NCI-H2171 treated with DMSO at 0.1 percent for 48 hours (cell line): ENCODE measurements around the gene C17orf113.
A peak's percentile ranks its signal among the peaks of the same experiment; 100 is the strongest.

Experiments
- DNase-seq: peaks from one replicate; lab custom pipeline; 2025; lab: John Stamatoyannopoulos, UW

Gene C17orf113

DNA sequence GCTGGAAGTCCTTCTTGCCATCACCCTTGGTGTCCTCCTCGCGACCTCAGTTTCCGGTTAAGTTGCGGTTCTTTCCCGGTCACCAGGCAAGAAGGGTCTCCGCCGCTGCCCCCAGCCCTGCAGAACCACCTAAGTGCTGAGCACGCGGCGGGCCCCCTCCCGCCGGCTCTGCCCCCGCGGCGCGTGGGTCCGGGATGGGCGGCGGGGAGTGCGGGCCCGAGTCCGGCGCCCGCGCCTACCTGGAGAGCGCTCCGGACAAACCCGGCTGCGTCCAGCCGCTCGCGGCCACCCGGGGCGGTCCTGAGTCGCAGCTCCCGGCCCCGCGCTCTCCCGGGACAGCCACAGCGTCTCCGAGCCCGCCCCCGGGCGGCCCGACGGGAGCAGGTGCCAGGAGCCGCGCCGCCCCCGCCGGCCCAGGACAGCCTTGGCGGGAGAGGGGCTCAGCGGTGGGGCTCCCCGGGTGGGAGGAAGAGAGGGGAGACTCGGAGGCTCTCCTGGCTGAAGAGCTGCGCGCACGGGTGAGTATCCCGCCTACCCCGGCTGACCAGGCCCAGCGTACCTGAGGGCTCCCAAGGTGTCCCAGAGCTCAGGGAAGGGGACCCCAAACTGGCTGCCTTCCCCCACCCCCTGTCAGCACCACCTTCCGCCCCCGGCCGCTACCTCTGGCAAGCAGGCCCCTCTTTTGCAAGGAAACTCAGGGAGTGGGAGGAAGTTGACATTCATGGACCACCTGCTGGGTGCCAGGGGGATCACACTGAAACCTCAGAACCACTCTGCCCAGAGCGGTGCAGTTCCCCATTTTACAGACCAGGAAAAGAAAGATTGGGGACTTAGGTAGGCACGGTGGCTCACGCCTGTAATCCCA is 22.2 kb upstream of the C17orf113 start:
- no peak for DNase-seq

DNA sequence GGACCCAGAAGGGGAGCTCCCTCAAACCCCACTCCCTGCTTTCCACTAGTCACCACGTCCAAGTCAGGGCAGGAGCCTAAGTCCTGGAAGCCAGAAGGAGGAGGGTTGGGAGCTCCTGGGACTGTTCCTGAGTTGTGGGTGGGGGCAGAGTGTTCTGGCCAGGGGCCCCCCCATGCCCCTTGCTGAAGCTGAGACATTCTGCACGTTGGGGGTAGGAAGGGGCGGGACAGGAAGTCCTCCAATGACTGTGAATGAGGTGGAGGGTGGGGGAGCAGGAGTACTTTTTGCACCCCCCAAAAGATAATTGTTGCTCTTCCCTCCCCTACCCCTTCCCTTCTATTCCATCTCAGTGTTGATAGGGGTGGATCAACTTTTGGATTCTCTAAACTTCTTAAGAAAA is 21.4 kb upstream of the C17orf113 start:
- no peak for DNase-seq

DNA sequence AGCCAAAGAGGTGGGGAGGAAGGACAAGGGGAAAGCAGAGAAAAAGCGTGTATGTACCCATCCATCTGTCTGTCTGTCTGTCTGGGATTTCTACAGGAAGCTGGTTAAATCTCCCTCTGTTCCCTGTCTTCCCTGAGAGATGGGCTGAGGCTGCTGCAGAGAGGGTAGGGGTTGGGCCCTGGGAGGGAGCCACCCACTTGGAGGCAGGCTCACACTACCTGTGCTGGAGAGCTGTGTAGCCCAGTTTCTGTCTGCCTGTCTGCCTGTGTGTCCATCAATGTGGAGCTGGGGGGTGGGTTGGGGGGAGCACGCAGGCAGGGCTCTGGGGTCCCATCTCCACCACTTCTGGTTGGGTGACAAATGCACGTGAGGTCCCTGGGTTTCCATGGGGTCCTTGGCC is 18.6 kb upstream of the C17orf113 start:
- DNase-seq: peak; percentile 15

DNA sequence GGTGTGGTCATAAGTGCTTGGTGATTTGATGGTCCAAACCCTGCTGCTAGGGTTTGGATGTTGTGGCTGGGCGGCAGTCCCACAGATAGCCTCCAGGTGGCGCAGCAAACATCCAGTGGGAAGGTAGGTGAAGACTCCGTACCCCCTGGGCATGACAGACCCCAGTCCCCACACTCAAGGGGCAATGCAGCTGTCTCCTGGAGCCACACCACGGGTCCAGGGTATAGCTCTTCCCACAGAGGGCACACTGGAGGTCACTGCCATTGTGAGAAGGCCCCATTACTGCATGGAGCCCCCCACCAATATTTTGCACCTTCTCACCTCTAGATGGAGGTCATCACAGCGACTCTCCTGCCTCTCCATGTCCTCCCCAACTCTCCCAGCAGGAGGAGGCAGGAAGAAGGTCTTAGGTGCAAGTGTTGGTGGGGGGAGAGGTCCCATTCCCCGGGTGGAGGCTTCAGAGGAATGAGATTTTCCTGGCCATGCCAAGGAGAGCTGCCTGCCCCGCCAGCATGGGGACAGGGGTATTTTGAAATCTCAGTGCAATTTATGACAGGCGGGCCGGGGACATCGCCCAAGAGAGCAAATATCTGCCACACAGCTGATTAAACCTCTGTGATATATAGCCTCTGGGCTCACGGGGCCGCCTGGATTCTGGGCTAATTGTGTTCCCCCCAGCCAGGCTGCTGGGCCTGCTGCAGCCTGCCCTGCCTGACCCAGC is 17.1 kb upstream of the C17orf113 start:
- peak; percentile 76 for DNase-seq

DNA sequence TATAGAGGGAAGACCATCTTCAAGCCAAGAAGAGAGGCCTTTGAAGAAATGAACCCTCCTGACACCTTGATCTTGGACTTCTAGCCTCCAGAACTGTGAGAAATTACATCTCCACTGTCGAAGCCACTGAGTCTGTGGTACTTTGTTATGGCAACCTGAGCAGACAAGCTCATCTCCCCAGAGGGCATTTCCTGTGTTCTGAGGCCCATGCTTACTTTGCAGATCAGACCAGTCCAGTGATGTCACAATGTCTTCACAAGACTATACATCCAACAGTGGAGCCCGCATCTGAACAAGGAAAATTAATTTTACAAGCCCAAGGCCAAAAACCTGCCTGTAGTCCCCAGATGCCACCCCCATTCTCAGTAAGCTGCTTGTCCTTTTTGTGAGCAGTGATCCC is 14.8 kb upstream of the C17orf113 start:
- DNase-seq: no peak

DNA sequence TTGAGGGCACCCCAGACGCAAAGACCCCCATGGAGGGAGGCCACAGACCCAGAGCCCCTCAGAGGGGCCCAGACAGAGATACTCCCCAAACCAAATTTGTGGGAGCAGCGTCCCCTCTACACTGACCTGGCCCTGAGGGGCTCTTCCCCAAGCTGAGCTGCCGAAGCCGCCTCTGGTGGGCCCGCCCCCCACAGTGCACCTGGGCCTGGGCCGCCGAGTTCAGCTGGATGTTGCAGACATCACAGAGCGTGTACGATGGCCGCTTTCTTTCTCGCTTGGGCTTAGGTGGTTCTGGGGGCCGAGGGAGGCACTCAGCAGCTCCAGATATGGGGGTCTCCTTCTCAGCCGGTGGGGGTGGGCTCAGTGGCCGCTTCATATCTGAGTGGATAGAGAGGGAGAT is 12.3 kb upstream of the C17orf113 start:
- no peak for DNase-seq

DNA sequence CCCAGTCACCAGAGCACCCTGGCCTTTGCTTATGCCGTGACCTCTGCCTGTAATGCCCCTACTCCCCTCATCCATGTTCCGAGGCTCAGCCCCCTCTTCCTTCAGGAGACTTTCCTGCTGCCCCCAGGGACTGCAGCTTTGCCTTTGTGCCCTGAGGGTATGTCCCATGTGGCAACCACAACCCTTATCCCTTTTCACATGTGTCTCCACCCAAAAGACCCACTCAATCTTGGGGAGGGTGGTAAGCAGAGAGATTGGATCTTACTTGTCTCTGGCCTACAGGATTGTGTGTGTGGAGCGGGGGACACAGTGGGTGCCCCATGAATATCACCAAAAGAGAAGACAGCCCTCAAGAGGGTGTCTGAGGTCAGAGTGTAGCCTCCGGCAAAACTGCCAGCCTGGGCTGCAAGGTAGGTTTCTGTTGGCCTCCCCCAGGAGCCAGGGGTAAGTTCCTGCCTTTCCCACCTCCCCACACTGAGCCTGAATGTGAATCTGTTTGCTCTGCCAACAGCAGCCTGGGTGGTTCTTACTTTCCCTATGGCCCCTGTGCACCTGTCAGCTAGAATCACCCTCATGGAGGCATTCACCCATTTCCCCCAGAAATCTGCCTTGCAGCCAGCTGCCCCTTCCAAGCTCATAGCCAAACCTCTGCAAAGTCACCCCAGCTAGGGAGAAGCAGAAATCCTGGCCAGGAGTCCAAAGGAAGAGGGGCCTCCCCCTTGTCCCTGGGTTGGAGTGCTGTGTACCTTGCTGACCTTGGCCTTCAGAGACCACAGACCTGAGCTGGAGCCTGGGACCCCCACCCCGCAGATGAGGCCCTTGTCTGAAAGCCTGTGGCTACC is 11.5 kb upstream of the C17orf113 start:
- peak; percentile 32 for DNase-seq

DNA sequence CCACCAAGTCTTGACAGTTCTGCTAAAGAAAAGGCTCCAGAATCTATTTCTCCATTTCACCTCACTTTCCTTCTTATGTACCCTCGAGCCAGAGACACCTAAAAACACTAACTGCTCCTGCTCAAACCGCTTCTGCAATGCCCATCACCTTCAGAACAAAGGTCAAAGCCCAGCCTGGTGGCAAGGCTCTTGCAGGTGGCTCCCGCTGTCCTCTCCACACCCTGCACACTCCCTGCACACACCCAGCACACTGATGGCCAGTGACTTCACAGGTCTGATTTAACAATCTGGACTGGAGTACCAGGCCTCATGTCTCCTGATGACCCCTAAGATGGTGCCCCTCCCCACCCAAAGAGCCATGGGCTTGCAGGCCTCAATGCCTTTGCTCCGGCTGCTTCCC is 9.8 kb upstream of the C17orf113 start:
- no peak for DNase-seq

DNA sequence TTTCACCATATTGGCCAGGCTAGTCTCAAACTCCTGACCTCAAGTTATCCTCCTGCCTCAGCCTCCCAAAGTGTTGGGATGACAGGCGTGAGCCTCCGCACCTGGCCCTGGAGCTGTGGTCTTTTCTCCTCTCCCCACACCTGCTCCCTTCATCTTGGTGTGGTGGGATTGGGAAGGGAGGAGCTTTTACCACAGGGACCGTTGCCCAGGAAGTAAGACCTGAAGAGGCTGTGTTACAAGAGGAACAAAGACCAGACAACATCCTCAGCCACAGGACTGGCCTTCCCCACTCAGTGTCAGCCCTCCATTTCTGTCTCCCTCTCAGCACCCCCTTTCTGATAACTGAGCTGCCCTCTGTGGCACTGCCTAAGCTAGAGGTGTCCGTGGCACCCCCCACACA is 9.4 kb upstream of the C17orf113 start:
- DNase-seq: no peak

DNA sequence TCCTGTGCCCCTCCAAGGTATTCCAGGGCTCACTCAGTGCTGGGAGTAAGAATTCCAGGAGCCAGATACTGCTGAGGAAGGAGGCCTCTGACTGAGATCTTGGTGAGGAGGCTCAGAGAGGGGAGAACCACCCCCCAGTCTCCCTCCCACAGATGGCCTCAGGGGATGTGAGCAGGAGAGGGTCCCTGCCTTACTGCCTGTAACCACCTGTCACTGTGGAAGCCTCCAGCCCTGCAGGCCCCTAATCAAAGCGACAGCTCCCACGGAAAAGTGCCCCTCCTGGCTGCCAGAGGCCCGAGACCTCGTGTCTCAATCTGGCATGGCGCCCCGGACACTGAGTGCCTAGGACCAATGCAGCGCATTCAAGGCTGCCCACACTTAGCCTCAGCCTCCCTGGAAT is 7.7 kb upstream of the C17orf113 start:
- DNase-seq: peak; percentile 38

DNA sequence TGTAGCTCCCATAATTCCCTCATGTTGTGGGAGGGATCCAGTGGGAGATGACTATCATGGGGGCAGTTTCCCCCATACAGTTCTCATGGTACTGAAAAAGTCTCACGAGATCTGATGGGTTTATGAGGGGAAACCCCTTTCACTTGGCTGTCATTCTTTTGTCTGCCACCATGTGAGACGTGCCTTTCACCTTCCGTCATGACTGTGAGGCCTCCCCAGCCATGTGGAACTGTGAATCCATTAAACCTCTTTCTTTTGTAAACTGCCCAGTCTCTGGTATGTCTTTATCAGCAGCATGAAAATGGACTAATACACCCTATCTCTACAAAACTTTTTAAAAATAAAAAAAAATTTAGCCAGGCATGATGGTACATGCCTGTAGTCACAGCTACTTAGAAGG is 6.2 kb upstream of the C17orf113 start:
- no peak for DNase-seq

DNA sequence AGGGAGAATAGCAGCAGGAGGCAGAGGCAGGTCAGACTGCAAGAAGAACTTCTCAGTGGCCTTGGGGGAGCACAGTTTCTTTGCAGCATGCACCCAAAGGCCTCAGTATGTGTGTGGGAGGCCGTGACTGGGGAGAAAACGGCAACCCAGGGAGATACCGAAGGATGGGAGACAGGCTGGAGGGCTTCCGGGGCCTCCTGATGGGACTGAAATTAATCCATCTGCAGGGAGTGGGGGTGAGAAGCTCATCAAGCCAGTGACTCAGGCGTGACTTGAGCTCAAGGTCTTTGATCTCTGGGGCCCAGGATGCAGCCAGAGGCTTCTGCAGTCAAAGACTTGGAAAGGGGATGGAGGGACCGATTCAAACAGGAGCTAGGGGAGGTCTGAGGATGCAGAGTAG is 5.1 kb upstream of the C17orf113 start:
- DNase-seq: no peak

DNA sequence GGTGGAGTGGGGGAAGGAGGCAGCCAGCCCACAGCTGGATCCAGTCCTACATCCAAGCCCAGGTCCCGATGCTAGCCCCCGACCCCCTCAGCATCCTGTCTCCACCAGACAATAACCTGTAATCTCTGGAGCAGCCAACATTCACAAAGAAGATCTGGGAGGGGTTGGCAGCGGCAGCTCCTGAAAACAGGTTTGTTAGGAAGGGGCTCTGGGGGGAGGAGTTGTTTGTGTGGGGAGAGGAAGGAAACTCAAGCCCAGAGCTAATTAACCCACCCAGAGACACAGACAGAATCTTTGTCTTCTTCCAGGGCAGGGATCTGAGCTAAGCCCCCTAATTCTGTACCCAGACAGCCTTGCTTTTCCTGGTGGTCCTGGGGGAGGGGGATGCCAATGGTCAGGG is 4.6 kb upstream of the C17orf113 start:
- DNase-seq: no peak

DNA sequence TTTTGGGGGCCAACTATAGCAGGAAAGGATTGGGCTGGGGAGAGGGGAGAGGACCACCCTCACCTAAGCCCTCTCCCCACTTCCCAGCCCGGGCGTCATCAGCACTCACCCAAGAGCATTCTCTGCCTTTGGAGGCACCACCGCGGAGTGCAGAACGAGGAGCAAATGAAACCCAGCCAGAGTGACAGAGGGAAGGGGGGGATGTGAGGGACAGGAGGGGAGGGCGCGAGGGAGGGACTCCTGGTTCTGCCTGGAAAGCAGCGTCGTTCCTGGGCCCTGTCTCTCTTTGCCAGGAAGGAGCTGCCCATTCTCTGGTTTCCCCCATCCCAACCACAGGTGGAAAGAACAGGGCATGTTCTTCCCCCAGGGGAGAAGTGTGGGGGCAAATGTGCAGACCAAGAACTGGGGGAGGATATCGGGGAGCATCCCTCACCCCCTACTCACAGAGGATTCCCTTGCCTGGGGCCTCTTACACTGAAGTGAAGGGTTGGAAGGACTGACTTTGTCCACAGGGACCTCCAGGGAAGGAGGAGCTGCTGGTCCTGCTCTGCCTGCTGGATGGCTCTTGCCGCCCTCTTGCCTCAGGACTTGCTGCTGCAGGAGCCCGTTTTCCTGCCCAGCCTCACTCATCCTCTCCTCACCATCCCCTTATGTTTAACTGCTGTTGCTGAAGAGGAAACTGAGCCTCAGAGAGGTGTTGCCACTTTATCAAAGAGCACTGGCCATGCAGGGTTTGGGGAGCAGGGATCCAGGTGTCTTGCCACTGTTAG is 3.5 kb upstream of the C17orf113 start:
- no peak for DNase-seq

DNA sequence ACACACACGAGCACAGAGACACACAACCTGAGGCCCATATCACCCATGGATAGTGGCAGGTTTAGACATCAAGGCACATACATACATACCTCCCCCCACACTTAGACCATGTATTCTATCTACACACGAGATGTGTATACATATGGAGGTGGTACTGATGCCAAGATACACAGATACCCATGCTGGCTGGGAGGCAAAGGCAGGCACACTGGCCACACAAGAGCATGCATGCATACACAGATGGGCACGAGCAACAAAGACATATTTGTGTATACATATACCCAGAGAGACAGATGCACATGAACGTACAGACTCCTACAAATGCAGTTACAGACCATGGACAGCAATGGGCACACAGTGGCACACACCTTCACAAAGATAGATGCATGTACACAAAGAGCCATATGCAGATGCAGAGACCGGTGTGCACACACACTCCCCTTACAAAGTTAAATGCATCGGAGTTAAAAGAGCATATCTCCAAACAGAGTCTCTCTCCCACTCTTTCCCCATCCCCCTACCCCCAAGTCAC is 2.0 kb upstream of the C17orf113 start:
- DNase-seq: no peak

DNA sequence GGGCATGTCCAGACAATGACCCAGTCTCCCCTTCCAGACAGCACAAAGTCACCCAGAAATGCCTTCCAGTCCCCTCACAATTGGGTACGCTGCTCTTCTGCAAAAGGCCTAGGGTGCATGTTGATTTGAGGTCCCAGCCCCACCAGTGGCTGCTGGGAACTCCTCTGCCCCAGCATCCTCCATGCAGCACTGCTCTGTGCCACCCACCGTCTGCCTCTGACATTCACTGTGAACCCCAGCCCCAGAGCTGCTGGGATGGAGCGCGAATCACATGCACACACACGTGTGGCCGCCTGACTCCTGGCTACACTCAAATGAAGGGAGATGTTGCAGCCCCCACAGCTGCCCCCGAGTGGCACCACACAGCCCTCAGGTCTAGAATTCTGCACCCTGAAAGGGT is 1.2 kb upstream of the C17orf113 start:
- DNase-seq: no peak

DNA sequence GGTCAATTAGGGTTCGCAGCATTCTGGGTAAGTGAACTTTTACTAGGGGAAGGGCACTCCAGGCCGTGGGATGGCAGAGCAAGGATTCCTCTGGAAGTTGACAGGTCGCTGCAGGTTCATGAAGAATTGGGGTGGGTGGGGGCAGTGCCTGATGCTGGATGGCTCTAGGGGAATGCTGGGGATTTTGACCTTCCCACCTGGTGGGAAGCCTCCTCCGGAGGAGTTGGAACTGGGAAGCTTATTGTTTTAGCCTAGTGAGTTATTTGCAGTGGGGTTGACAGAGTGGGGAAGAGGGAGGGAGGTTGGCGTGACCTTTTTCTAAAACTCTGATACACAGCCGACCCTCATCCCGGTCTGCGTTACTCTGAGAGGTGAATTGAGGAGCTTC is 606 bp upstream of the C17orf113 start:
- no peak for DNase-seq

DNA sequence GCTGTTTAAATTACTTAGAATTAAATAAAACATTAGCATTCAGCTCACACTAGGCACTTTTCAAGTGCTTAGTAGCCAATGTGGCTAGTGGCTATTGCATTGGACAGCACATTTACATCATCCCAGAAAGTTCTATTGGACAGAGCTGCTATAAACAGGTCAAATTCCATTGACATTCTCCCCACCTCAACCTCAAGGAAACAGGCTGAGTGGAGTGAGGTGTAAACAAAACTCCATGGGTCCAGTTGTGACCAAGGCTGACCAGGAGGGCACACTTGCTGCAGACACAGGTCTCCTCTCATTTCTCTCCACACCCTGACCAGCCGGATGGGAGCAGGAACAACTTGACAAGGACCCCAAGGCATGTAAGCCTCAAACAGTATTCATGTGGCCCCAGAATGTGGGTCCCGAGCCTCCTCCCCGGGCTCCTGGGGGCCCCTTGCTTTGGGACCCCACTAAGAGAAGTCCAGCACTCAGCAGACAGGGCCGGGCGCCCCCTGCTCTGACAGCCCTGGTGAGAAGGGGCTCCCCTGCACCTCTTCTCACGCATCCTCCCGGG is 488 bp downstream of the C17orf113 start:
- DNase-seq: no peak

DNA sequence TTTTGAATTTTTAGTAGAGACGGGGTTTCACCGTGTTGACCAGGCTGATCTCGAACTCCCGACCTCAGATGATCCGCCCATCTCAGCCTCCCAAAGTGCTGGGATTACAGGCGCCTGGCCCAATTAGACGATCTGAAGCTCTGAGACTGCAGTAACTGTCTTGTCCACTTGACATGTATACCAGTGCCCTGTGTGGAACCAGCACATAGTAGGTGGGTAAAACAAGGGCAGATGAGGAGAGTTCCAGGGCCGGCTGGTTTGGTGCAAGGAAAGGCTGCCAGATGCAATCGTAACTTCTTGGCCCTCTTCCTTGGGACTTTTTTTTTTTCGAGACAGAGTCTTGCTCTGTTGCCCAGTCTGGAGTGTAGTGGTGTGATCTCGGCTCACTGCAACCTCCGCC is 3.1 kb downstream of the C17orf113 start:
- no peak for DNase-seq

DNA sequence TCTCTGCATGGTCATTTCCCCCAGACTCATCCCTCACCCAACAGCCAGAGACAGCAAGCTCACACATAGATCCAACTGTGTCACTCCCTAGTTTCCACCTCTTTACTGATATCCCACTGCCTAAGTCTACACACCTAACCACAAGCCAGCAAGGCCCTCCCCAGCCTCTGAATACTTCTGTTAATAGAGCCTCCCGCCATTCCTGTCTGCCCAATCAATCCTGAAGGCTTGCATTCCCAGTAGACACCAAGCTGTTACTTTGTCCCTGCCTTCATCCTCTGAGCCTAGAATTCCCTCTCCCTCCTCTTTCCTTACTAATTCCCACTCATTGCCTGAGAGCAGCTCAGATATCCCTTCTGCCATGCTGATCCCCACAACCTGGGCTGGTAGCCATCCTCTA is 4.7 kb downstream of the C17orf113 start:
- no peak for DNase-seq

DNA sequence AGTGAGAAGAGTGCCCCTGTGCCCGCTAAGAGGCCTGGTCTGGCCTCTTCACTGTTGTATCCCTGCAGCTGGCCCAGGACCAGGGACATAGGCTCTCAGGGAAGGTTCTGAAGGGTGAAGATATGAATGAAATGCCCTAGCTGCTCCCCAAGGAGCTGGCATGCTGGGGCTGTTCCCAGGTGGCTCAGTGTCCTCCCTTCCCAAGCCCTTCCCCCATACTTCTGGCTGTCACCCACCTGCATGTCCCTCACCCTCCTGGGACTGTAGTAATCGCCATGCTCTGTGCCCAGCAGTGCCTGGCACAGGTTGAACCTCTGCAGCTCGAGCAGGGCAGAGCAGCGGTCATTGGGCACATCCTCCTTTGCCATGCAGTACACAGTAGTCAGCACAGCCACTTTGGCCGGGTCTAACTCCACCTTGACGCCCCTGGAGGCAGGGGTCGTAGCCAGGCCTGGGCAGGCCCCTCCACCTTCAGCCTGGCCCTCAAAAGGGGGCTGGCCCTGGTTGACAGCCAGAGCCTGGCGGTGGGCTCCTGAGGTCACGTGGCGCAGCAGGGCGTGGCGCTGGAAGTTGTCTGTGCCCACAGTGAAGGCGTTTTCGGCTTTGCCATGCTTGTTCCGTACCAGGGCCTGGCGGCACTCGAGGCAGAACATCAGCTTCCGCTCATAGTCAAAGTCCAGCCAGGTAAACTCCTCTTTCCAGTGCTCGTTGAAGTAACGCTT is 7.6 kb downstream of the C17orf113 start:
- DNase-seq: no peak
